NOMO-1 treated with dmso at 0.1 percent for 144 hours (cell line): ENCODE measurements around the gene CFD.
"Not testable (repeated sequence)": the region's sequence is repeated elsewhere in the genome, so short reads cannot be mapped to it uniquely, and the experiment has no call there.

Experiments
- DNase-seq: peaks from one replicate; lab custom pipeline; 2025; ENCODE audit not compliant: unreplicated experiment; lab: John Stamatoyannopoulos, UW

The CFD gene

DNA sequence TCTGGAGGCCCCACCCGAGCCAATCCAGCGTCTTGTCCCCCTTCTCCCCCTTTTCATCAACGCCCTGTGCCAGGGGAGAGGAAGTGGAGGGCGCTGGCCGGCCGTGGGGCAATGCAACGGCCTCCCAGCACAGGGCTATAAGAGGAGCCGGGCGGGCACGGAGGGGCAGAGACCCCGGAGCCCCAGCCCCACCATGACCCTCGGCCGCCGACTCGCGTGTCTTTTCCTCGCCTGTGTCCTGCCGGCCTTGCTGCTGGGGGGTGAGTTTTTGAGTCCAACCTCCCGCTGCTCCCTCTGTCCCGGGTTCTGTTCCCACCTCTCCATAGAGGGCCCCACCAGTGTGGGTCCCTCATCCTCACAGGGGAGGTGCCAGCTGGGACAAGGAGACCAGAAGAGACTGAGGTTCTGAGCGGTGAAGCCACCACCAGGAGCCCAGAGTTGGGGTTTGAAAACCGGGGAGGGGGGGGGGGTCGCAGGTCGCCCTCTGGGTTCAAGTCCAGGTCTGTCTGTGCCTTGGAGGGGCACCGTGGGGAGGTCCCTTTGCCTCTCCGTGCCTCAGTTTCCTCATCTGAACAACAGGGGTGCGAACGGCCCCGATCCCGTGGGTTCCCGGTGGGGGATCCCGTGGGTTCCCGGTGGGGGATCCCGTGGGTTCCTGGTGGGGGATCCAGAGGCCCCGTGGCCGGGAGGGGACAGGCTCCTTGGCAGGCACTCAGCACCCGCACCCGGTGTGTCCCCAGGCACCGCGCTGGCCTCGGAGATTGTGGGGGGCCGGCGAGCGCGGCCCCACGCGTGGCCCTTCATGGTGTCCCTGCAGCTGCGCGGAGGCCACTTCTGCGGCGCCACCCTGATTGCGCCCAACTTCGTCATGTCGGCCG, 7.1 kb upstream of the CFD start, which contains the start of gene ELANE:
Gene ELANE, plus strand, starts transcription at position 168 of the 878 bp plus-strand sequence. Its CDS starts 26 bp downstream, at position 194.
- DNase-seq = peak; percentile 69

DNA sequence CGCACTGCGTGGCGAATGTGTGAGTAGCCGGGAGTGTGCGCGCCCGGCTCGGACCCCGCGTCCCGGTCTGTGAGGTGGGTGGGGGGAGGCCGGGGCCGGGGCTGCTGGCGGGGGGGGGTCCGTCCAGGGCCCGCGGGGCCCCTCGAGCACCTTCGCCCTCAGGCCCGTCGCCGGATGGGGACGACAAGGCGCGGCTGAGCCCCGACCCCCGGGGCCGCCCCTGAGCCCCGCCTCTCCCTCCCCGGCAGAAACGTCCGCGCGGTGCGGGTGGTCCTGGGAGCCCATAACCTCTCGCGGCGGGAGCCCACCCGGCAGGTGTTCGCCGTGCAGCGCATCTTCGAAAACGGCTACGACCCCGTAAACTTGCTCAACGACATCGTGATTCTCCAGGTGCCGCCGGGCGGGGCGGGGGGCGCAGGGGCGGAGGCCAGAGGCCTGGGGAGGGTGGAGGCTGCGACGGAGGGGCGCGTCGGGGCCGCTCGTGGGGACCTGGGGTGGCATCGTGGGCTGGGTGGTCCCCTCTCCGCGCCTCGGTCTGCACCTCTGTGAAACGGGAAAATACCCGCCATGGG, 6.4 kb upstream of the CFD start:
- no peak for DNase-seq

DNA sequence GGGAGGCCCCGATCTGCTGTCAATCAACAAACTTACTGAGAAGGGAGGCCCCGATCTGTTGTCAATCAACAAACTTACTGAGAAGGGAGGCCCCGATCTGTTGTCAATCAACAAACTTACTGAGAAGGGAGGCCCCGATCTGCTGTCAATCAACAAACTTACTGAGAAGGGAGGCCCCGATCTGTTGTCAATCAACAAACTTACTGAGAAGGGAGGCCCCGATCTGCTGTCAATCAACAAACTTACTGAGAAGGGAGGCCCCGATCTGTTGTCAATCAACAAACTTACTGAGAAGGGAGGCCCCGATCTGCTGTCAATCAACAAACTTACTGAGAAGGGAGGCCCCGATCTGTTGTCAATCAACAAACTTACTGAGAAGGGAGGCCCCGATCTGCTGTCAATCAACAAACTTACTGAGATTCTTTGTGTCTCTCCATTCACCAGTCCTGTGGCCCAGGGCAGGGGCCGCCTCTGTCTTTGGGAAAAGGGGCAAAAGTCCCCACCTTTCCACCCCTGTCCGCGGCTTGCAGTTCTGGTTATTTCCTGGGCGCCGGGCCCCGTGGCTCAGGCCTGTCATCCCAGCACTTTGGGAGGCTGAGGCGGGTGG, 5.7 kb upstream of the CFD start:
- DNase-seq = not testable (repeated sequence)

DNA sequence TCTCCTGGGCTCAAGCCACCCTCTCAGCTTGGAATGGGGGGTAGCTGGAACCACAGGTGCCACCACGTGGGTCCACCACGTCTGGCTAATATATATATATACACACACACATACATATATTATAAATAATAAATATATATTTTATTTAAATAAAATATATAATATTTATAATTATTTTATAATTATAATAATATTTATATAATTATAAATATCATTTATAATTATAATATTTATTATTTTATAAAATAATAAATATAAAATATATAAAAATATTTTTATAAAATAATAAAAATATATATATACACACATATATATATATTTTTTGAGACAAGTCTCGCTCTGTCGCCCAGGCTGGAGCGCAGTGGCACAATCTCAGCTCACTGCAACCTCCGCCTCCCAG, 4.9 kb upstream of the CFD start:
- no peak for DNase-seq

DNA sequence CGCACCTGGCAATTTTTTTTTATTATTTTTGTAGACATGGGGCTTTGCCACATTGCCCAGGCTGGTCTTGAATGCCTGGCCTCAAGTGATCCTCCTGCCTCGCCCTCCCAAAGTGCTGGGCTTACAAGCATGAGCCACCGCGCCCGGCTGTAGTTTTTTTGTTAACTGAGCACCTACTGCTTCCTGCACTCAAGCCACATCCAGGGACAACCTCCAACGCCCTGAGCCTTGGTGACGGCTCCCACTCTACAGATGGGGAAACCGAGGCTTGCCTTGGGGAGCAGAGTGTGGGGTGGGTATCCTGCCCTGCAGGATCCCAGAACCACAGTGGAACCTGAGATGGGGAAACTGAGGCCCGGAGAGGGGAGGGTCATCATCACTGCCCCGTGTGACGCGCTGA, 4.3 kb upstream of the CFD start:
- DNase-seq = no peak

DNA sequence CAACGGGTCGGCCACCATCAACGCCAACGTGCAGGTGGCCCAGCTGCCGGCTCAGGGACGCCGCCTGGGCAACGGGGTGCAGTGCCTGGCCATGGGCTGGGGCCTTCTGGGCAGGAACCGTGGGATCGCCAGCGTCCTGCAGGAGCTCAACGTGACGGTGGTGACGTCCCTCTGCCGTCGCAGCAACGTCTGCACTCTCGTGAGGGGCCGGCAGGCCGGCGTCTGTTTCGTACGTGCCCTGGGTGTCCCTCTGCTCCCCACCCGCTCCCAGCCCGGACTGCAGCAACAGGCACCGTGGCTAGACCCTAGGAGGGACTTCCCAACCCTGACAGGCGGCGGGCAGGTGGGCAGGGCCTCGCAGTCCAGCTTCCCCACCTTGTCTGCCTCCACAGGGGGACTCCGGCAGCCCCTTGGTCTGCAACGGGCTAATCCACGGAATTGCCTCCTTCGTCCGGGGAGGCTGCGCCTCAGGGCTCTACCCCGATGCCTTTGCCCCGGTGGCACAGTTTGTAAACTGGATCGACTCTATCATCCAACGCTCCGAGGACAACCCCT, 3.8 kb upstream of the CFD start:
- no peak for DNase-seq

DNA sequence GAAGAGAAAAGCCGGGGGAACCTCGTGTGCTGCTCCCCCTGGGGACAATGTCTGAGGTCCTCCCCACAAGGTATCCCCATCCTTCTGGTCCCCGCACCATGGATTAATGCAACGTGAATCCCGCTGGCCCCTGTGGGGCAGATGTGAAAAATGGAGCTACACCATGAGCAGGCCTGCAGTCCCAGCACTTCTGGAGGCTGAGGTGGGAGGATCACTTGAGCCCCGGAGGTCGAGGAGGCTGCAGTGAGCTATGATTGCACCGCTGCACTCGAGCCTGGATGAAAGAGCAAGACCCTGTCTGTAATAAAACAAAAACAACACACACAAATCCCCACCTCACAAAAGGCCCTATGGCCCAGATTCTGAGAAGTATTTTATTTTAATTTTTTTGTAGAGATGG, 1.2 kb upstream of the CFD start:
- DNase-seq = no peak

DNA sequence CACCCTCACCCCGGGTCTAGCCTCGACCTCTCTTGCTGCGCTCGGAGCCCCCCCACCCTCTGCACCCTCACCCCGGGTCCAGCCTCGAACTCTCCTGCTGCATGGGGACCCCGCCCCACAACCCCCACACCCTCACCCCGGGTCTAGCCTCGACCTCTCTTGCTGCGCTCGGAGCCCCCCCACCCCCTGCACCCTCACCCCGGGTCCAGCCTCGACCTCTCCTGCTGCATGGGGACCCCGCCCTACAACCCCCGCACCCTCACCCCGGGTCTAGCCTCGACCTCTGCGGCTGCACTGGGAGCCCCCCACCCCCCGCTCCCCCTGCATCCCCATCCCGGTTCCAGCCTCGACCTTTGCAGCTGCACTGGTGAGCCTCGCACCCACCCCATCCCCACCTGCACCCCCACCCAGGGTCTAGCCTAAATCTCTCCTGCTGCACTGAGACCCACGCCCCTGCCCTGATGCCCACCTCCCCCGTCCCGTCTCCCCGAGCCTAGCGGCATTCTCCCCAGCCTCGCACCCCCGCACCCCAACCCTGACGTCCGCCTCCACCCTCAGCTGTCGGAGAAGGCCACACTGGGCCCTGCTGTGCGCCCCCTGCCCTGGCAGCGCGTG, 1.8 kb downstream of the CFD start:
- no peak for DNase-seq

DNA sequence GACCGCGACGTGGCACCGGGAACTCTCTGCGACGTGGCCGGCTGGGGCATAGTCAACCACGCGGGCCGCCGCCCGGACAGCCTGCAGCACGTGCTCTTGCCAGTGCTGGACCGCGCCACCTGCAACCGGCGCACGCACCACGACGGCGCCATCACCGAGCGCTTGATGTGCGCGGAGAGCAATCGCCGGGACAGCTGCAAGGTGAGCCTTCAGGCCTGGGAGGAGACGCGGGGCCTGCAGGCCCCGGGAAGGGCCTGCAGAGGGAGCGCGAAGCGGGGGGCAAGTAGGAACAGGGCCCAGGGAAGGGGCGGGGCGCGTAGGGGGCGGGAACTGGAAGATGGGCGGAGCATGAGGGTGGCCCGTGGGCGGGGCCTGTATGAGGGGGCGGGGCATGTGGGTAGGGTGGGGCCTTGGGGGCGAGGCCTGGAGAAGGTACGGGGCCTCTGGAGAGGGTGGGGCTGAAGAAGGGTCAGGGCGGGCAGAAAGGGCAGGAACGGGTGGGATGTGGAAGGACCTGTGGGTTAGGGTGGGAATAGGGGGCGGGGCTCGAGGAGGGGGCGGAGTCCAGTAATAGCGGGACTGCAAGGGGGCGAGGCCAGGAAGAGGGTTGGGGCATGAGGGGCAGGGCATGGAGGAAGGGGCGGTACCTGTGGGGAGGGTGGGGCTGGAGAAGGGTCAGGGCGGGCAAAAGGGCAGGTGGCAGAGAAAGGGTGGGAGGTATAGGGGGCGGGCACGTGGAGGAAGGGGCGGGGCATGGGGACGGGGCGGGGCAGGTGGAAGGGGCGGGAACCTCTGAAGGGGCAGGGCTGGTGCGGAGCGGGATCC, 2.5 kb downstream of the CFD start:
- DNase-seq = peak; percentile 42

DNA sequence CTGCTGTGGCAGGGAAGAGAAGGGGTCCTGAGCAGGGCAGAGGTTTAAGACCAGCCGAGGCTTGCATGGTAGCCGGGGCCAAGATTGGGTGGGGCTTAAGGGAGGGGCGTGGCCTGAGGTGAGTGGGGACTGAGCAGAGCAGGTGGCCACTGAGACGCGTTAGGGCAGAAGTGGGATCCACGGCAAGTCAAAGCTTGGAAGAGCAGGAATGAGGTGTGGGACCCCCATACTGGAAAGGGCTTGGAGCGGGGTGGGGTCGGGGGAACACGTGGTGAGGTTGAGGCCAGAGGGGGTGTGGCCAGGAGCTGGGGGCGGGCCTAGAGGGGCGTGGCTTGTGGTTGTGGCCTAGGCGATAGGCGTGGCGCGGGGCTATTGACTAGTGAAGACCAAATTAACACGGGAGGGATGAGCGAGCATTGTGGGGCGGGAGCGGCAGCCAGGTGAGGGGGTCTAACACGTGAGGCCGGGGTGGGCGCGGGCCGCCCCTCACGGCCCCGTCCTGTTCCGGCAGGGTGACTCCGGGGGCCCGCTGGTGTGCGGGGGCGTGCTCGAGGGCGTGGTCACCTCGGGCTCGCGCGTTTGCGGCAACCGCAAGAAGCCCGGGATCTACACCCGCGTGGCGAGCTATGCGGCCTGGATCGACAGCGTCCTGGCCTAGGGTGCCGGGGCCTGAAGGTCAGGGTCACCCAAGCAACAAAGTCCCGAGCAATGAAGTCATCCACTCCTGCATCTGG, 3.3 kb downstream of the CFD start:
- DNase-seq = no peak

DNA sequence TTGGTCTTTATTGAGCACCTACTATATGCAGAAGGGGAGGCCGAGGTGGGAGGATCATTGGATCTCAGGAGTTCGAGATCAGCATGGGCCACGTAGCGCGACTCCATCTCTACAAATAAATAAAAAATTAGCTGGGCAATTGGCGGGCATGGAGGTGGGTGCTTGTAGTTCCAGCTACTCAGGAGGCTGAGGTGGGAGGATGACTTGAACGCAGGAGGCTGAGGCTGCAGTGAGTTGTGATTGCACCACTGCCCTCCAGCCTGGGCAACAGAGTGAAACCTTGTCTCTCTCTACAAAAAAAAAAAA, 3.8 kb downstream of the CFD start:
- DNase-seq = no peak

DNA sequence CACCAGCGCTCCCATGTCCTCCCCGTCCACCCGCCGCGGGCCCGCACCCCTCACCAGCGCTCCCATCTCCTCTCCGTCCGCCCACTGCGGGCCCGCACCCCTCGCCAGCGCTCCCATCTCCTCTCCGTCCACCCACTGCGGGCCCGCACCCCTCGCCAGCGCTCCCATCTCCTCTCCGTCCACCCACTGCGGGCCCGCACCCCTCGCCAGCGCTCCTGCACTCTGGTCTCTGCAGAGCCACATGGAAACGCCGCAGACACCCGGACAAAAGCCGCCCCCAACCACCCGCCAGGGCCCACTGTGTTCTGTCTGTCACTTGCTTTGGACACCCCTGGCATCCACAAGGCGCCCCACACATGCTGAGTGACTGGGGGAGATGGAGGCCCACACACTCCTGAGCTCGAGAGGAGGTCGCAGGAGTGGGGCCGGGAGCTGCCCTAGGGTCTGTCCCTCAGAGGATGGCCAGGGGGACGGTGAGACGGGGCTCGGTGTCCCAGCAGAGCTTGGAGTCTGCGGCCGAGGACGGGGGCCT, 7.4 kb downstream of the CFD start:
- no peak for DNase-seq

DNA sequence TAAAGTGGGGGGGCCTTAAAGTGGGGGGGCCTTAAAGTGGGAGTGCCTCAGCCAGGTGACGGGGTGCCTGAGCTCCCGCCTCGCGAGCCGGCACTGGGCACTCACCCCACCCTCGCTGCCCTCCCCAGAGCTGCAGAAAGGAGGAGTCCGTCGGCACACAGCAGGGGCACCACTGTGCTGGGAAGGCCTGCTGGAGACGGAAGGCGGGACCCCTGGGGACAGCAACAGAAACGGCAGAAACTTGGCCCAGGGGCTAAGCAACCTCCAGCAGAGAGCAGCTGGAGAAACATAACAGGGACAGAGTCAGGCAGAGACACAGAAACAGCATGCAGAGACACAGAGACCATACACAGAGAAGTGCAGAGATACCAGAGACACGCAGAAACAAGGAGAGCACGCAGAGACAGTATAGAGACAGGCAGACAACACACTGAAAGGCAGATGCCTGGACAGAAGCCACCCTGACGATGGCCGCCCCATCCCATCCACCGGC, 7.9 kb downstream of the CFD start:
- DNase-seq = no peak

DNA sequence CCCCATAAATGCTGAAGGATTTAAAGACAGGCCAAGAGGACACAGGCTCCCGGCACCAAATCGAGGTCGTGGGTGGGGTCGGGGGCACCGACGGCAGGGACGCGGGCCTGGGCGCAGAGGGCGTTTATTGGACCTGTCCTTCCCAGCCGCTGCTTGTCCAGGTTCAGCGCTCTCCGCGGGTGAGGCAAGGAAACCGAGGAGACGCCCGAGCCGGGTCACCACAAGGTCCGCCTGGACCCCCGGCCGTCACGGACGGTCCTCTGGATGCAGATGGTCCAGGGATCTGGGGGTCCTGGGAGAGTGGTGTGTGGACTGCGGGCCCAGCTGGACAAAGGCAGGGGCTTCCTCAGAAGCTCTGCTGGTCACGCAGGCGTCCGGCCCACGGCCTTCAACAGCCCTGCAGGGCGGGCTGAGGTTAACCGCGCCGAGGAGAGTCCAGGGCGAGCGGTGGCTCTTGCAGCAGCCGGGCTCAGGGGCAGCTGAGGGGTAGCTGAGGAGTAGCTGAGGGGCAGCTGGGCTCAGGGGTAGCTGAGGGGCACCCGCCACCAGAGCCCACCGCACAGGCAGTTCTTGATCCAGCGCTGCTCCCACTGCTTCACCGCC, 8.5 kb downstream of the CFD start:
- DNase-seq = no peak

DNA sequence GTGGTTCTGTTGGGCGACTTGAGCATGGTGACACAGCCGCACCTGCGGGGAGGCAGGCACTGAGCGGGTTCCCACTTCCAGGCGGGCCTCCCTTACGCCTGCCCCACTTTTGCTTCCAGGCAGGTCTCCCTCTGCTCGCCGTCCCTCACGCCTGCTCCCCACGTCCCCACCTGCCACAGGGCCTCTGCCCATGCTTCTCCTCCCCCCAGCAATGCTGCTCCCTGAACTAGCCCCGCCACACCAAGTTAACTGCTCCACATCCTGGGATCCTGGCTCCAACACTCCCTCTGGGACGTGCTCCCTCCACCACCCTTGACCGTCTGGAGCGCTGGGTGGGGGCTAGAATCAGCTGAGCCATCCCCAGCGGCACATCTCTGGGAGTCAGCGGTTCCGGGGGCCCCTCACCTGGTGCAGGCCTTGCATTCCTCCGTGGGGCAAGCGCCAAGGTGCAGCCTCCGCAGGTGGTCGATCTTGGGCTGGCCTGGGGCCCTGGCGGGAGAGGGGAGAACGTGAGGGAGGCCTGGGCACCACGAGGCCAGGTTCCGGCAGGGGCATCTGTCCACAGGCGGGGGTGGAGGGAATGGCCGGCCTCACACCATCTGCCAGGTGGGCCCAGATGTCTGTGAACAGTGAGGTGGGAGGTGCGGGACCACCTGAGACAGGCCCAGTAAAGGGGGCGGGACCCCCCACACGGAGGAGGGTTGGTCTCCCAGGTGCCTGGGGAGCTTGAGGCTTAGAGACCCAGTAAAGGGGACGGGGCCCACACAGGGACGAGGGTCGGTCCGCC, 9.2 kb downstream of the CFD start:
- DNase-seq = no peak

DNA sequence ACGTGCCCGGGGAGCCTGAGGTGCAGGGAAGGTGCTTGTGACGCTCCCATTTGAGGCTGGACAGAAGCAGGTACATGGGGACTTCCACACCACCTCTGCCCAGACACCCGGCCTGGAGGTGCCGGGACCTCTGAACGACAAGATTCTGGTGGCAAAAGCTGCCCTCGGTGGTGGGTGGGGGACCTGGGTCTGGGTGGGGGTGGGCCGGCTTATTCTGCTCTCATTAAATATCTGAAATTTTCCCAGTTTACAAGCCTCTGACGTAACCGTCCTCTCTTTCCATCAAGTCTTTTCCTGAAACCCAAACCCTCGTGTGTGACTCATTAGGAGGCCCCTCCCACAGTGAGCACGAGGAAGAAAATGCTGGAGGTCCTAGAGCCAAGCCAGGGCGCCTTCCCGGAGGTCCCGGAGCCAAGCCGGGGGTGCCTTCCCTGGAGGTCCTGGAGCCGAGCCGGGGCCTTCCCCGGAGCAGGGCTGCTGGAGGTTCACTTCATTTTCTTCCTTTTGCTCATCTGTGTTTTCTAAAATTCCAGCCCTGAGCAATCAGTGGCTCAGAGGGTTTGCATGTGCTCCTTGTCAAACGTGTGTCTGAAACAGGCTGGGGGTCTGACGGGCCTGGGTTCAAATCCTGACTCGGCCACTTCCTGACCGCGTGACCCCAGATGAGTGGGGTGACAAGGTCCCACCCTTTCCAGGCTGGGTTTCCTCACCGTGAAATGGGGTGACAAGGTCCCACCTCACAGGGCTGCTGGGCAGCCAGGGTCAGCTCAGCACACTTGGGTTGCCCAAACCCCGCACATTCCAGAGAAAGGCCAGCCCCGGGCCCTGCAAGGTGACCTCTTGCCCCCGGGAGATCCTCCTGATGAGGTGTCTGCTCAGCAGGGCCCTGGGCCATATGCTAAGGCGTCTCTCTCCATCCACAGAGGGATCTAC, 10.0 kb downstream of the CFD start:
- no peak for DNase-seq

DNA sequence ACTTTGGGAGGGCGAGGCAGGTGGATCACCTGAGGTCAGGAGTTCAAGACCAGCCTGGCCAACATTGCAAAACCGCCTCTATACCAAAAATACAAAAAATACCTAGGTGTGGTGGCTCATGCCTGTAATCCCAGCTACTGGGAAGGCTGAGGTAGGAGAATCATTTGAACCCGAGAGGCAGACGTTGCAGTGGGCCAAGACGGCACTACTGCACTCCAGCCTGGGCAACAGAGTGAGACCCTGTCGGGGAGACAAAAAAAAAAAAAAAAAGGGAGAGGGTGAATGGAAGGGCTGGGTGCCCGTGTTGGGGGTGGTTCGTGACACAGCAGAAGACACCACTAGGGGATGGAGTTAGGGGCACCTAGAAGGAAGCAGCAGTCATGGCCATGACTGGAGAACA, 10.8 kb downstream of the CFD start:
- DNase-seq = no peak
